HepG2 (cell line): ENCODE data around the gene SMTNL2. TPM values are rescaled to one million over a fixed set of nuclear protein-coding genes. Genes with fewer than 3 reads are reported as not detected.

Experiments
- MAFF ChIP-seq: IDR thresholded peaks from 2 replicates; pipeline ENCODE4 v1.6.1; 2011; ENCODE audit warnings: low read depth, low read length, improper control_type of control experiment
- MAFG ChIP-seq: sonication (generic); formaldehyde crosslinking; IDR thresholded peaks from 2 replicates; pipeline ENCODE4 v1.5.1; 2020; ENCODE audit warnings: mild to moderate bottlenecking, missing genetic modification reagents
- RXRB ChIP-seq: IDR thresholded peaks from 2 replicates; pipeline ENCODE4 v1.6.1; 2016; ENCODE audit warnings: borderline replicate concordance, missing genetic modification reagents, missing compliant biosample characterization
- TSC22D2 ChIP-seq: sonication (generic); formaldehyde crosslinking; IDR thresholded peaks from 2 replicates; pipeline ENCODE4 v1.5.1; 2020; ENCODE audit warnings: missing genetic modification reagents, mild to moderate bottlenecking, borderline replicate concordance
- ZNF180 ChIP-seq: sonication (generic); formaldehyde crosslinking; IDR thresholded peaks from 2 replicates; pipeline ENCODE4 v1.4.0; 2020; ENCODE audit warnings: low read depth, missing genetic modification reagents, borderline replicate concordance
- ZNF33B ChIP-seq: sonication (generic); formaldehyde crosslinking; IDR thresholded peaks from 2 replicates; pipeline ENCODE4 v1.5.1; 2020; ENCODE audit warnings: mild to moderate bottlenecking, missing genetic modification reagents
- ZNF34 ChIP-seq: sonication (generic); formaldehyde crosslinking; IDR thresholded peaks from 2 replicates; pipeline ENCODE4 v1.4.0; 2020; ENCODE audit warnings: mild to moderate bottlenecking, missing genetic modification reagents, borderline replicate concordance
- ZNF557 ChIP-seq: sonication (generic); formaldehyde crosslinking; IDR thresholded peaks from 2 replicates; pipeline ENCODE4 v1.4.0; 2020; ENCODE audit warnings: missing genetic modification reagents
- ZNF782 ChIP-seq: sonication (generic); formaldehyde crosslinking; IDR thresholded peaks from 2 replicates; pipeline ENCODE4 v1.4.0; 2020; ENCODE audit warnings: missing genetic modification reagents, mild to moderate bottlenecking, borderline replicate concordance
- polyA plus RNA-seq, 8 experiments: library from polyadenylated mRNA; depleted of rRNA in 3 of 8; stranded (reverse) in 7 of 8; unstranded in 1 of 8; fragments of >200 nt; fragmentation: Illumina TruSeq in 4 of 8; extraction: Trizol in 4 of 8; gene quantifications; 2 replicates each; pipeline versions ENCODE4 v1.2.1 to v1.2.3, GENCODE V29; 2011 to 2016; ENCODE audit warnings: low read depth in 4 of 8, missing spikeins in 1 of 8, mixed read lengths in 1 of 8; ENCODE audit not compliant: insufficient read depth in 1 of 8
- total RNA-seq, 5 experiments: library from RNA; depleted of rRNA; stranded (reverse); fragments of >200 nt; fragmentation: Illumina TruSeq; extraction: Trizol; gene quantifications; 2 replicates each; pipeline ENCODE4 v1.2.3, GENCODE V29; 2016; ENCODE audit warnings: low read depth in 1 of 5
- TF ChIP-seq, protein P1 (sequence below): sonication (generic); formaldehyde crosslinking; IDR thresholded peaks from one replicate; pipeline ENCODE4 v1.5.1; 2020; ENCODE audit warnings: mild to moderate bottlenecking, missing genetic modification reagents; ENCODE audit errors: not compliant biosample characterization
- TF ChIP-seq, protein P2 (sequence below): sonication (generic); formaldehyde crosslinking; IDR thresholded peaks from 2 replicates; pipeline ENCODE4 v1.5.0; 2020; ENCODE audit warnings: mild to moderate bottlenecking, missing genetic modification reagents, borderline replicate concordance
- TF ChIP-seq, protein P3 (sequence below): IDR thresholded peaks from 2 replicates; pipeline ENCODE4 v1.6.1; 2016; ENCODE audit warnings: missing biosample characterization, missing genetic modification reagents, low read depth

The SMTNL2 gene
- total and polyA plus RNA-seq, 2 of the 13 experiments (the other 11 are each of a cell fraction or from before 2014, with no cell fraction given) = 0.41 to 5.1 TPM

DNA sequence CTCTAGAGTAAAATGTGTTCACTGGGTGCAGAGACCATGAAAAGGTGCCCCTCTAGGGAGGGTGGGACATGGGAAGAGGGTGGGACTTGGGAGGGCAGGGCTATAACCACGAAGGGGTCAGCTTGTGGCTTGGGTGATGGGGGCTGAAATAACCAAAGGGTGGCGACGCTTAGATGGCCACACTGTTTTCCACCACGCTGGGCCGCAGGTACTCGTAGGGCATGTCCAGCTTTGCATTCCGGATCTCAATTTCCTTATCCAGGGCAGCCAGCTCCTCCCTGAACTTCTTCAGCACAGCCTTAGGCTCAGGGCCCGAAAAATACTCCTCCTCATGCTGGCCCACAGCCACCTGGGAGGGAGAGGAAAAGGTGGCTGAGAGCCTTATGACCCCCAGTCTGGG lies 47.1 kb downstream of the SMTNL2 start (continued):
- TF ChIP-seq, protein P1, sequence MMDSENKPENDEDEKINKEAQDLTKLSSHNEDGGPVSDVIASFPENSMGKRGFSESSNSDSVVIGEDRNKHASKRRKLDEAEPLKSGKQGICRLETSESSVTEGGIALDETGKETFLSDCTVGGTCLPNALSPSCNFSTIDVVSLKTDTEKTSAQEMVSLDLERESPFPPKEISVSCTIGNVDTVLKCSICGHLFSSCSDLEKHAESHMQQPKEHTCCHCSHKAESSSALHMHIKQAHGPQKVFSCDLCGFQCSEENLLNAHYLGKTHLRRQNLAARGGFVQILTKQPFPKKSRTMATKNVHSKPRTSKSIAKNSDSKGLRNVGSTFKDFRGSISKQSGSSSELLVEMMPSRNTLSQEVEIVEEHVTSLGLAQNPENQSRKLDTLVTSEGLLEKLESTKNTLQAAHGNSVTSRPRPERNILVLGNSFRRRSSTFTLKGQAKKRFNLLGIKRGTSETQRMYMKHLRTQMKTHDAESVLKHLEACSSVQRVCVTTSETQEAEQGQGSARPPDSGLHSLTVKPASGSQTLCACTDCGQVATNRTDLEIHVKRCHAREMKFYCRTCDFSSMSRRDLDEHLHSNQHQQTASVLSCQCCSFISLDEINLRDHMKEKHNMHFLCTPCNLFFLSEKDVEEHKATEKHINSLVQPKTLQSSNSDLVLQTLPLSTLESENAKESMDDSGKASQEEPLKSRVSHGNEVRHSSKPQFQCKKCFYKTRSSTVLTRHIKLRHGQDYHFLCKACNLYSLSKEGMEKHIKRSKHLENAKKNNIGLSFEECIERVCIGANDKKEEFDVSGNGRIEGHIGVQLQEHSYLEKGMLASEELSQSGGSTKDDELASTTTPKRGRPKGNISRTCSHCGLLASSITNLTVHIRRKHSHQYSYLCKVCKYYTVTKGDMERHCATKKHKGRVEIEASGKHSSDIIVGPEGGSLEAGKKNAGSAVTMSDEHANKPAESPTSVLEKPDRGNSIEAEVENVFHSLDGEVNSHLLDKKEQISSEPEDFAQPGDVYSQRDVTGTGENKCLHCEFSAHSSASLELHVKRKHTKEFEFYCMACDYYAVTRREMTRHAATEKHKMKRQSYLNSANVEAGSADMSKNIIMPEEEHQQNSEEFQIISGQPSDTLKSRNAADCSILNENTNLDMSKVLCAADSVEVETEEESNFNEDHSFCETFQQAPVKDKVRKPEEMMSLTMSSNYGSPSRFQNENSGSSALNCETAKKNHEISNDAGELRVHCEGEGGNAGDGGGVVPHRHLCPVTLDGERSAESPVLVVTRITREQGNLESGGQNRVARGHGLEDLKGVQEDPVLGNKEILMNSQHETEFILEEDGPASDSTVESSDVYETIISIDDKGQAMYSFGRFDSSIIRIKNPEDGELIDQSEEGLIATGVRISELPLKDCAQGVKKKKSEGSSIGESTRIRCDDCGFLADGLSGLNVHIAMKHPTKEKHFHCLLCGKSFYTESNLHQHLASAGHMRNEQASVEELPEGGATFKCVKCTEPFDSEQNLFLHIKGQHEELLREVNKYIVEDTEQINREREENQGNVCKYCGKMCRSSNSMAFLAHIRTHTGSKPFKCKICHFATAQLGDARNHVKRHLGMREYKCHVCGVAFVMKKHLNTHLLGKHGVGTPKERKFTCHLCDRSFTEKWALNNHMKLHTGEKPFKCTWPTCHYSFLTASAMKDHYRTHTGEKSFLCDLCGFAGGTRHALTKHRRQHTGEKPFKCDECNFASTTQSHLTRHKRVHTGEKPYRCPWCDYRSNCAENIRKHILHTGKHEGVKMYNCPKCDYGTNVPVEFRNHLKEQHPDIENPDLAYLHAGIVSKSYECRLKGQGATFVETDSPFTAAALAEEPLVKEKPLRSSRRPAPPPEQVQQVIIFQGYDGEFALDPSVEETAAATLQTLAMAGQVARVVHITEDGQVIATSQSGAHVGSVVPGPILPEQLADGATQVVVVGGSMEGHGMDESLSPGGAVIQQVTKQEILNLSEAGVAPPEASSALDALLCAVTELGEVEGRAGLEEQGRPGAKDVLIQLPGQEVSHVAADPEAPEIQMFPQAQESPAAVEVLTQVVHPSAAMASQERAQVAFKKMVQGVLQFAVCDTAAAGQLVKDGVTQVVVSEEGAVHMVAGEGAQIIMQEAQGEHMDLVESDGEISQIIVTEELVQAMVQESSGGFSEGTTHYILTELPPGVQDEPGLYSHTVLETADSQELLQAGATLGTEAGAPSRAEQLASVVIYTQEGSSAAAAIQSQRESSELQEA (CRISPR knock-in tag) = no peak
- TF ChIP-seq ZNF180 (CRISPR knock-in tag) = no peak
- TF ChIP-seq, protein P2, sequence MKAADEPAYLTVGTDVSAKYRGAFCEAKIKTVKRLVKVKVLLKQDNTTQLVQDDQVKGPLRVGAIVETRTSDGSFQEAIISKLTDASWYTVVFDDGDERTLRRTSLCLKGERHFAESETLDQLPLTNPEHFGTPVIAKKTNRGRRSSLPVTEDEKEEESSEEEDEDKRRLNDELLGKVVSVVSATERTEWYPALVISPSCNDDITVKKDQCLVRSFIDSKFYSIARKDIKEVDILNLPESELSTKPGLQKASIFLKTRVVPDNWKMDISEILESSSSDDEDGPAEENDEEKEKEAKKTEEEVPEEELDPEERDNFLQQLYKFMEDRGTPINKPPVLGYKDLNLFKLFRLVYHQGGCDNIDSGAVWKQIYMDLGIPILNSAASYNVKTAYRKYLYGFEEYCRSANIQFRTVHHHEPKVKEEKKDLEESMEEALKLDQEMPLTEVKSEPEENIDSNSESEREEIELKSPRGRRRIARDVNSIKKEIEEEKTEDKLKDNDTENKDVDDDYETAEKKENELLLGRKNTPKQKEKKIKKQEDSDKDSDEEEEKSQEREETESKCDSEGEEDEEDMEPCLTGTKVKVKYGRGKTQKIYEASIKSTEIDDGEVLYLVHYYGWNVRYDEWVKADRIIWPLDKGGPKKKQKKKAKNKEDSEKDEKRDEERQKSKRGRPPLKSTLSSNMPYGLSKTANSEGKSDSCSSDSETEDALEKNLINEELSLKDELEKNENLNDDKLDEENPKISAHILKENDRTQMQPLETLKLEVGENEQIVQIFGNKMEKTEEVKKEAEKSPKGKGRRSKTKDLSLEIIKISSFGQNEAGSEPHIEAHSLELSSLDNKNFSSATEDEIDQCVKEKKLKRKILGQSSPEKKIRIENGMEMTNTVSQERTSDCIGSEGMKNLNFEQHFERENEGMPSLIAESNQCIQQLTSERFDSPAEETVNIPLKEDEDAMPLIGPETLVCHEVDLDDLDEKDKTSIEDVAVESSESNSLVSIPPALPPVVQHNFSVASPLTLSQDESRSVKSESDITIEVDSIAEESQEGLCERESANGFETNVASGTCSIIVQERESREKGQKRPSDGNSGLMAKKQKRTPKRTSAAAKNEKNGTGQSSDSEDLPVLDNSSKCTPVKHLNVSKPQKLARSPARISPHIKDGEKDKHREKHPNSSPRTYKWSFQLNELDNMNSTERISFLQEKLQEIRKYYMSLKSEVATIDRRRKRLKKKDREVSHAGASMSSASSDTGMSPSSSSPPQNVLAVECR (CRISPR knock-in tag) = no peak
- no peak for TF ChIP-seq ZNF557
- TF ChIP-seq ZNF33B (CRISPR knock-in tag) = no peak
- TF ChIP-seq TSC22D2 (CRISPR knock-in tag) = no peak
- TF ChIP-seq, protein P3, sequence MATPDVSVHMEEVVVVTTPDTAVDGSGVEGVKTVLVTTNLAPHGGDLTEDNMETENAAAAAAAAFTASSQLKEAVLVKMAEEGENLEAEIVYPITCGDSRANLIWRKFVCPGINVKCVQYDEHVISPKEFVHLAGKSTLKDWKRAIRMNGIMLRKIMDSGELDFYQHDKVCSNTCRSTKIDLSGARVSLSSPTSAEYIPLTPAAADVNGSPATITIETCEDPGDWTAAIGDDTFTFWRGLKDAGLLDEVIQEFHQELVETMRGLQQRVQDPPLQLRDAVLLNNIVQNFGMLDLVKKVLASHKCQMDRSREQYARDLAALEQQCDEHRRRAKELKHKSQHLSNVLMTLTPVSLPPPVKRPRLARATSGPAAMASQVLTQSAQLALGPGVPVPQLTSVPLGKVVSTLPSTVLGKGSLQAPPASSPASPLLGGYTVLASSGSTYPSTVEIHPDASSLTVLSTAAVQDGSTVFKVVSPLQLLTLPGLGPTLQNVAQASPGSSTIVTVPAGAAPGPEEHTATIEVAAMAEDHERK = no peak
- no peak for TF ChIP-seq MAFF
- TF ChIP-seq ZNF34 (CRISPR knock-in tag) = no peak
- no peak for TF ChIP-seq MAFG
- TF ChIP-seq RXRB (CRISPR knock-in tag) = no peak
- no peak for TF ChIP-seq ZNF782 (CRISPR knock-in tag)
